ENCODE measurements around the gene NCOR2.

- TF ChIP-seq POLR2AphosphoS5 (IDR thresholded peaks at IDR 0.05; ENCODE audit: borderline replicate concordance, low read depth, low read length) (no peak), EZH2 (IDR thresholded peaks at IDR 0.05) (no peak)
Measured at GRCh38 chr12:124612410-124612680, 44.9 kb upstream of the NCOR2 start.

All from SK-N-MC (cell line).